ENCODE results near the gene KCNH1. TPM values are rescaled to one million over a fixed set of nuclear protein-coding genes. Genes with fewer than 3 reads are reported as not detected.

Gene KCNH1
- total RNA-seq, 1 donor from 2014 or later = 10.1 TPM

GRCh38 chr1:210748796-210749195 is 385.2 kb downstream of the KCNH1 start:
- H3K4me3 ChIP-seq (ENCODE audit: low read depth, low read length) = no peak overlapping the region
- no peak for TF ChIP-seq CTCF (conservative IDR thresholded peaks at IDR 0.05; ENCODE audit: low read depth, low read length)
- DNase-seq (ENCODE audit: low read depth) = no peak

GRCh38 chr1:210747890-210748289 is 386.1 kb downstream of the KCNH1 start:
- TF ChIP-seq CTCF (conservative IDR thresholded peaks at IDR 0.05; ENCODE audit: low read depth, low read length) = no peak
- no peak for DNase-seq (ENCODE audit: low read depth)
- H3K4me3 ChIP-seq (ENCODE audit: low read depth, low read length) = no peak overlapping the region

- H3K4me3 ChIP-seq (ENCODE audit: low read depth, low read length) = no peak overlapping the region
- TF ChIP-seq CTCF (conservative IDR thresholded peaks at IDR 0.05; ENCODE audit: low read depth, low read length) = no peak
- no peak for DNase-seq (ENCODE audit: low read depth)
These were observed 386.8 kb downstream of the KCNH1 start for GRCh38 chr1:210747112-210747511.

- TF ChIP-seq CTCF (conservative IDR thresholded peaks at IDR 0.05; ENCODE audit: low read depth, low read length) = no peak
- H3K4me3 ChIP-seq (ENCODE audit: low read depth, low read length) = no peak overlapping the region
- DNase-seq (ENCODE audit: low read depth) = no peak
These were observed 387.8 kb downstream of the KCNH1 start for GRCh38 chr1:210746024-210746731.

GRCh38 chr1:210743038-210743437 is 390.9 kb downstream of the KCNH1 start:
- DNase-seq (ENCODE audit: low read depth) = no peak
- TF ChIP-seq CTCF (conservative IDR thresholded peaks at IDR 0.05; ENCODE audit: low read depth, low read length) = peak; percentile 5
- no peak overlapping the region for H3K4me3 ChIP-seq (ENCODE audit: low read depth, low read length)

- DNase-seq (ENCODE audit: low read depth) = no peak
- H3K4me3 ChIP-seq (ENCODE audit: low read depth, low read length) = no peak overlapping the region
- no peak for TF ChIP-seq CTCF (conservative IDR thresholded peaks at IDR 0.05; ENCODE audit: low read depth, low read length)
These were observed 392.4 kb downstream of the KCNH1 start for GRCh38 chr1:210741564-210741963.

- no peak for TF ChIP-seq CTCF (conservative IDR thresholded peaks at IDR 0.05; ENCODE audit: low read depth, low read length)
- no peak overlapping the region for H3K4me3 ChIP-seq (ENCODE audit: low read depth, low read length)
- no peak for DNase-seq (ENCODE audit: low read depth)
These were observed 394.3 kb downstream of the KCNH1 start for GRCh38 chr1:210739627-210740026.

Measured in epithelial cell of proximal tubule (primary cell).